HepG2 (cell line): ENCODE data around the gene TMEM132D. TPM values are rescaled to one million over a fixed set of nuclear protein-coding genes. Genes with fewer than 3 reads are reported as not detected.

ENCODE experiments used
- ATAC-seq: fragments of 200-7000 bp; cut with Tn5 transposase; 3 replicates; pipeline ENCODE4 v1.9.1; 2020; ENCODE audit warnings: mild to moderate bottlenecking, moderate library complexity
- BruUV-seq: library from RNA; stranded (reverse); fragments of 400-500 nt; replicated peaks from 2 replicates; lab custom pipeline; 2021; lab: Mats Ljungman, UMichigan
- CTCF ChIA-PET: fragments of 300-600 bp; formaldehyde crosslinking; extraction: SDS; loops from one replicate; lab custom pipeline; 2021; ENCODE audit warnings: low total read pairs, inconsistent platforms, low intra/inter-chr PET ratio; lab: Yijun Ruan, JAX
- POLR2A ChIA-PET: fragments of 350-600 bp; sonication (Branson Sonifier 250); formaldehyde crosslinking; loops from one replicate; lab custom pipeline; 2020; ENCODE audit warnings: antibody characterized with exemption, inconsistent platforms; lab: Yijun Ruan, JAX
- DNase-seq: peaks from one replicate; pipeline ENCODE4 v3.0.0-alpha.2; 2015; ENCODE audit warnings: low spot score
- FAIRE-seq: peaks from 3 replicates; lab custom pipeline; 2011; peaks lifted over from hg19 to GRCh38; lab: Jason Lieb, UNC
- H2AFZ ChIP-seq: one replicate; pipeline ENCODE4 v1.6.1; 2011; ENCODE audit warnings: low read length, inconsistent platforms
- H3K27ac ChIP-seq: fragments of 300-600 bp; 3 replicates; pipeline ENCODE4 v1.8.0; 2011; ENCODE audit warnings: mixed run types, mild to moderate bottlenecking, mixed read lengths, low read length, inconsistent platforms; ENCODE audit not compliant: insufficient read depth; ENCODE audit errors: extremely low read length
- H3K27me3 ChIP-seq, 2 experiments: fragments of 200-600 bp in 1 of 2; 2 replicates in 1 of 2; 3 replicates in 1 of 2; pipeline versions ENCODE4 v1.6.0 to v1.8.0; 2011; ENCODE audit warnings: low read length in 2 of 2, mild to moderate bottlenecking in 2 of 2, moderate library complexity in 2 of 2, inconsistent platforms in 1 of 2; ENCODE audit not compliant: insufficient read depth in 2 of 2, control insufficient read depth in 1 of 2
- H3K36me3 ChIP-seq, 2 experiments: fragments of 200-600 bp in 1 of 2; replicated peaks in 1 of 2; 2 replicates in 1 of 2; 3 replicates in 1 of 2; pipeline versions ENCODE4 v1.5.1 to v1.8.0; 2011; ENCODE audit warnings: low read length in 2 of 2, inconsistent platforms in 1 of 2; ENCODE audit not compliant: insufficient read depth in 2 of 2, control insufficient read depth in 1 of 2
- H3K4me1 ChIP-seq: 2 replicates; pipeline ENCODE4 v1.5.1; 2012; ENCODE audit warnings: low read length, inconsistent platforms; ENCODE audit not compliant: insufficient read depth
- H3K4me2 ChIP-seq: 2 replicates; pipeline ENCODE4 v1.6.0; 2011; ENCODE audit warnings: low read depth, low read length, inconsistent platforms
- H3K4me3 ChIP-seq, 3 experiments: fragments of 200-600 bp in 1 of 3; sonication (generic), shearing (Covaris generic) in 1 of 3; replicated peaks in 1 of 3; 2 replicates each; pipeline ENCODE4 v1.5.1; 2011 to 2016; ENCODE audit warnings: low read length in 3 of 3, inconsistent platforms in 2 of 3, low read depth in 2 of 3, mild to moderate bottlenecking in 2 of 3, control low read depth in 1 of 3, mixed read lengths in 1 of 3; ENCODE audit not compliant: insufficient read depth in 1 of 3
- H3K79me2 ChIP-seq: one replicate; pipeline ENCODE4 v1.6.1; 2011; ENCODE audit warnings: low read length, inconsistent platforms; ENCODE audit not compliant: insufficient read depth
- H3K9ac ChIP-seq: 2 replicates; pipeline ENCODE4 v1.6.0; 2011; ENCODE audit warnings: mild to moderate bottlenecking, low read depth, low read length, inconsistent platforms; ENCODE audit not compliant: insufficient read depth
- H3K9me3 ChIP-seq: 2 replicates; pipeline ENCODE4 v1.5.1; 2012; ENCODE audit warnings: mild to moderate bottlenecking, low read length
- H4K20me1 ChIP-seq: 2 replicates; pipeline ENCODE4 v1.6.0; 2011; ENCODE audit warnings: inconsistent platforms, mild to moderate bottlenecking, low read length, moderate library complexity; ENCODE audit not compliant: insufficient read depth
- HNRNPUL1 ChIP-seq: fragments of 200-400 bp; formaldehyde crosslinking; IDR thresholded peaks from 2 replicates; pipeline ENCODE4 v1.6.1; 2017; ENCODE audit warnings: low read depth, mild to moderate bottlenecking, low read length, moderate library complexity
- NKX3-1 ChIP-seq: sonication (generic); formaldehyde crosslinking; IDR thresholded peaks from 2 replicates; pipeline ENCODE4 v1.5.0; 2020; ENCODE audit warnings: missing genetic modification reagents
- PAF1 ChIP-seq: IDR thresholded peaks from 2 replicates; pipeline ENCODE4 v1.6.1; 2016; ENCODE audit warnings: missing genetic modification reagents, missing compliant biosample characterization
- RFXAP ChIP-seq: sonication (generic); formaldehyde crosslinking; IDR thresholded peaks from 2 replicates; pipeline ENCODE4 v1.4.0; 2020; ENCODE audit warnings: missing genetic modification reagents, borderline replicate concordance
- ZBTB37 ChIP-seq: sonication (generic); formaldehyde crosslinking; IDR thresholded peaks from 2 replicates; pipeline ENCODE4 v1.4.0; 2020; ENCODE audit warnings: mild to moderate bottlenecking, missing genetic modification reagents
- ZFX ChIP-seq: sonication (generic); formaldehyde crosslinking; IDR thresholded peaks from 2 replicates; pipeline ENCODE4 v1.4.0; 2020; ENCODE audit warnings: mild to moderate bottlenecking, low read depth, missing genetic modification reagents, moderate library complexity
- ZNF142 ChIP-seq: sonication (generic); formaldehyde crosslinking; IDR thresholded peaks from 2 replicates; pipeline ENCODE4 v1.4.0; 2020; ENCODE audit warnings: missing genetic modification reagents
- ZNF160 ChIP-seq: sonication (generic); formaldehyde crosslinking; IDR thresholded peaks from 2 replicates; pipeline ENCODE4 v1.8.0; 2022; ENCODE audit warnings: mild to moderate bottlenecking, inconsistent platforms, missing genetic modification reagents
- ZNF18 ChIP-seq: sonication (generic); formaldehyde crosslinking; IDR thresholded peaks from 2 replicates; pipeline ENCODE4 v1.8.0; 2022; ENCODE audit warnings: mild to moderate bottlenecking, missing genetic modification reagents; ENCODE audit not compliant: insufficient replicate concordance
- ZNF619 ChIP-seq: sonication (generic); formaldehyde crosslinking; IDR thresholded peaks from 2 replicates; pipeline ENCODE4 v1.4.0; 2020; ENCODE audit warnings: mild to moderate bottlenecking, missing genetic modification reagents
- WGBS: methylation state at CpG from one replicate; pipeline ENCODE4 v1.1.6; 2017; ENCODE audit warnings: low lambda C conversion rate; 5-methylcytosine and 5-hydroxymethylcytosine counted together
- in situ Hi-C: cut with HindIII; loops from 2 replicates; pipeline ENCODE4 v1.10.0; 2017; ENCODE audit warnings: low pct_unique_long_range_greater_than_20kb; ENCODE audit not compliant: extremely low pct_ligation_motif_present
- intact Hi-C: fragments of 100-400 bp; cut with micrococcal nuclease; formaldehyde crosslinking; loops from one replicate; pipeline ENCODE4 v1.10.0; 2022; ENCODE audit not compliant: unreplicated experiment
- polyA plus RNA-seq, 8 experiments: library from polyadenylated mRNA; depleted of rRNA in 3 of 8; stranded (reverse) in 7 of 8; unstranded in 1 of 8; fragments of >200 nt; fragmentation: Illumina TruSeq in 4 of 8; extraction: Trizol in 4 of 8; gene quantifications; 2 replicates each; pipeline versions ENCODE4 v1.2.1 to v1.2.3, GENCODE V29; 2011 to 2016; ENCODE audit warnings: low read depth in 4 of 8, missing spikeins in 1 of 8, mixed read lengths in 1 of 8; ENCODE audit not compliant: insufficient read depth in 1 of 8
- total RNA-seq, 5 experiments: library from RNA; depleted of rRNA; stranded (reverse); fragments of >200 nt; fragmentation: Illumina TruSeq; extraction: Trizol; gene quantifications; 2 replicates each; pipeline ENCODE4 v1.2.3, GENCODE V29; 2016; ENCODE audit warnings: low read depth in 1 of 5

Gene TMEM132D
- total and polyA plus RNA-seq, 2 of the 13 experiments (the other 11 are each of a cell fraction or from before 2014, with no cell fraction given): not detected

GRCh38 chr12:129145381-129145780 is 758.4 kb downstream of the TMEM132D start:
- Histone ChIP-seq H3K4me1 (no peaks in the 10 kb centered on the region), H3K9me3 (no peaks in the 10 kb centered on the region), H3K27ac (no peak overlapping the region), H4K20me1 (no peaks in the 10 kb centered on the region), H3K36me3 (no peaks in the 10 kb centered on the region), H2AFZ (no peak overlapping the region), H3K9ac (no peak overlapping the region), H3K4me2 (no peak overlapping the region), H3K27me3 (peaks cover 0 to 8% of the 10 kb centered on the region in 2 experiments; a peak in 3 of 5 replicates), H3K79me2 (no peaks in the 10 kb centered on the region), H3K4me3 (no peak overlapping the region)
- no TSS peak for BruUV-seq
- DNase-seq: no peak
- ChIA-PET CTCF (no interaction called here), POLR2A (no interaction called here)
- in situ Hi-C loops (no loop called here), intact Hi-C loops (no loop called here)
- ATAC-seq: no peak
- no peak for FAIRE-seq
- WGBS: 7% methylated on average over 3 of the region's 7 CpGs
- no peak for TF ChIP-seq PAF1 (CRISPR knock-in tag)
- TF ChIP-seq ZNF160: no peak
- no peak for TF ChIP-seq ZNF142 (CRISPR knock-in tag)
- no peak for TF ChIP-seq ZNF619 (CRISPR knock-in tag)
- no peak for TF ChIP-seq ZNF18 (CRISPR knock-in tag)
- TF ChIP-seq ZFX (CRISPR knock-in tag): no peak
- no peak for TF ChIP-seq NKX3-1 (CRISPR knock-in tag)
- TF ChIP-seq ZBTB37 (CRISPR knock-in tag): no peak
- TF ChIP-seq HNRNPUL1: no peak
- no peak for TF ChIP-seq RFXAP (CRISPR knock-in tag)
